Panc1 (cell line): ENCODE data around the gene ADK. TPM values are rescaled to one million over a fixed set of nuclear protein-coding genes. Genes with fewer than 3 reads are reported as not detected.
A peak's percentile ranks its signal among the peaks of the same experiment; 100 is the strongest.

Source experiments
- ATAC-seq: fragments of 200-7000 bp; cut with Tn5 transposase; 2 replicates; pipeline ENCODE4 v1.9.1; 2020; ENCODE audit warnings: mild to moderate bottlenecking, moderate library complexity
- BruUV-seq: library from RNA; stranded (reverse); fragments of 400-500 nt; replicated peaks from 2 replicates; lab custom pipeline; 2021; lab: Mats Ljungman, UMichigan
- CTCF ChIA-PET: fragments of 300-600 bp; sonication (Branson Sonifier 250); formaldehyde crosslinking; loops from one replicate; lab custom pipeline; 2022; ENCODE audit warnings: antibody characterized with exemption; lab: Charles Lee
- POLR2A ChIA-PET: fragments of 300-600 bp; sonication (Branson Sonifier 250); formaldehyde crosslinking; loops from one replicate; lab custom pipeline; 2022; ENCODE audit warnings: antibody characterized with exemption; lab: Charles Lee
- DNase-seq: peaks from one replicate; pipeline ENCODE4 v3.0.0-alpha.2; 2010; ENCODE audit warnings: low read depth, low spot score
- H3K27ac ChIP-seq: 2 replicates; pipeline ENCODE4 v1.5.1; 2011; ENCODE audit warnings: mild to moderate bottlenecking, low read length, inconsistent platforms
- H3K27me3 ChIP-seq: fragments of 200-500 bp; sonication (Bioruptor generic); 2 replicates; pipeline ENCODE4 v1.6.0; 2014; ENCODE audit warnings: low read length, inconsistent platforms; ENCODE audit not compliant: control insufficient read depth, insufficient read depth
- H3K36me3 ChIP-seq: fragments of 200-500 bp; sonication (Bioruptor generic); 2 replicates; pipeline ENCODE4 v1.5.1; 2014; ENCODE audit warnings: inconsistent platforms, mild to moderate bottlenecking, low read length, moderate library complexity; ENCODE audit not compliant: control insufficient read depth, insufficient read depth
- H3K4me1 ChIP-seq: 2 replicates; pipeline ENCODE4 v1.5.1; 2011; ENCODE audit warnings: inconsistent platforms, mild to moderate bottlenecking, low read length, moderate library complexity; ENCODE audit not compliant: control insufficient read depth, insufficient read depth
- H3K4me3 ChIP-seq, 2 experiments: 2 replicates each; pipeline ENCODE4 v1.5.1; 2011 to 2012; ENCODE audit warnings: low read depth in 2 of 2, low read length in 2 of 2, mild to moderate bottlenecking in 2 of 2, inconsistent platforms in 1 of 2, moderate library complexity in 1 of 2
- H3K9me3 ChIP-seq: fragments of 200-500 bp; sonication (Bioruptor generic); 2 replicates; pipeline ENCODE4 v1.5.1; 2014; ENCODE audit warnings: low read depth, mild to moderate bottlenecking, inconsistent platforms, low read length, moderate library complexity; ENCODE audit not compliant: control insufficient read depth, insufficient read depth
- POLR2AphosphoS5 ChIP-seq: IDR thresholded peaks from 2 replicates; pipeline ENCODE4 v1.6.1; 2012; ENCODE audit warnings: mild to moderate bottlenecking, low read depth, low read length, moderate library complexity
- SIN3A ChIP-seq: IDR thresholded peaks from 2 replicates; pipeline ENCODE4 v1.6.1; 2012; ENCODE audit warnings: low read depth, mild to moderate bottlenecking, low read length, moderate library complexity, borderline replicate concordance; ENCODE audit not compliant: insufficient read depth
- TCF7L2 ChIP-seq: IDR thresholded peaks from 2 replicates; pipeline ENCODE4 v1.6.1; 2011; ENCODE audit warnings: mild to moderate bottlenecking, low read depth, low read length, inconsistent platforms
- in situ Hi-C: cut with HindIII; loops from 2 replicates; pipeline ENCODE4 v1.10.0; 2016; ENCODE audit warnings: low sequenced_read_pairs, low pct_unique_long_range_greater_than_20kb
- intact Hi-C: fragments of 100-400 bp; cut with micrococcal nuclease; formaldehyde crosslinking; loops from one replicate; pipeline ENCODE4 v1.10.0; 2022; ENCODE audit not compliant: unreplicated experiment
- total RNA-seq: library from RNA; stranded (reverse); gene quantifications from one replicate; pipeline ENCODE4 v1.2.1, GENCODE V29; 2021; ENCODE audit not compliant: unreplicated experiment
- TF ChIP-seq, protein P1 (sequence below), 2 experiments: IDR thresholded peaks; 2 replicates each; pipeline ENCODE4 v1.6.1; 2011 to 2012; ENCODE audit warnings: low read depth in 2 of 2, control low read depth in 1 of 2, low read length in 1 of 2, mild to moderate bottlenecking in 1 of 2, moderate library complexity in 1 of 2; ENCODE audit not compliant: insufficient read depth in 1 of 2
- TF ChIP-seq, protein P2 (sequence below): fragments of 450-650 bp; IDR thresholded peaks from 2 replicates; pipeline ENCODE4 v1.5.1; 2017; ENCODE audit warnings: mild to moderate bottlenecking

The ADK gene
- total RNA-seq, 1 experiment from 2014 or later = 64.5 TPM

DNA sequence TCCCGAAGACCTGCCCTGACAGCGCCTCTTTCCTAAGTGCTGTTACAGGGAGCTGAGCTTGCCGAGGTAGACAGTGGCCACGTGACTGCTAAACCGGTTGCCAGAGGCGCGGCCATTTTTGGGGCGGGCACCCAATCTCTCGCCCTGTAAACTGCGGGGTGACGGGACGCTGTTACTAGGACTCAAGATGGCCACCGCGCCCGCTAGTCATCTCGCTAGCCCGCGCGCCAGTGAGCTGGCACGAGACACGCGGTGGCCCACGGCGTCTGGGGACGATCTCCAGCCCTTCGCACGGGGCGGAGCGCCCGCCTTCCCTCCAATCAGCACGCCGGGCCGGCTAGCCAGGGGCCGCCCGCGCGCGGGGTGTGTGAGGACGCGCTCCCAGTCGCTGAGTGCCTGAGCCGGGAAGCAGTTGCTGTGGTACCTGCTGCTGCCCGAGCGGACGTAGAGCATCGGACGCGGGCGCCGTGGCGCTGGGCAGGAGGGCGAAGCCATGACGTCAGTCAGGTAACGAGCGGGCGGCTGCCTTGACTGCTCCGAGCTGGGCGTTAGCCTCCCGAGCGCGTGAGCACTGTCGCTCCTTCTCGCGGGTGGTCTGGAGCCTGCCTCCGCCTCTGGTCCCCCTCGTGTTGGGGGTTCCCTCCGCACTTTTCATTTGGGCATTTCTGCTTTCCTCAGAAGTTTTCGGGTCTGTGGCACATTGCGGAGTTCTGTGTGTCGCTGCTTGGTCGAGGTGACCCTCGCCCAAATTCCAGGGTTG, 25.5 kb downstream of the ADK start:
- H3K36me3 ChIP-seq = no peaks in the 10 kb centered on the region
- peaks cover 43% of the 10 kb centered on the region for H3K4me1 ChIP-seq
- ChIA-PET POLR2A (interaction anchor here (0.5 to 1.7 kb wide), 4 partner anchors 14 to 54 kb away, joined by 3 to 9 read pairs (median 4); partner anchors contain the start of gene AP3M1), CTCF (no interaction called here)
- H3K27me3 ChIP-seq = no peaks in the 10 kb centered on the region
- BruUV-seq = no TSS peak
- peak; percentile 81 for DNase-seq
- peak overlapping the region; percentile 99 for H3K27ac ChIP-seq
- peak overlapping the region; percentile 94 to 98 for H3K4me3 ChIP-seq
- TF ChIP-seq, protein P1, sequence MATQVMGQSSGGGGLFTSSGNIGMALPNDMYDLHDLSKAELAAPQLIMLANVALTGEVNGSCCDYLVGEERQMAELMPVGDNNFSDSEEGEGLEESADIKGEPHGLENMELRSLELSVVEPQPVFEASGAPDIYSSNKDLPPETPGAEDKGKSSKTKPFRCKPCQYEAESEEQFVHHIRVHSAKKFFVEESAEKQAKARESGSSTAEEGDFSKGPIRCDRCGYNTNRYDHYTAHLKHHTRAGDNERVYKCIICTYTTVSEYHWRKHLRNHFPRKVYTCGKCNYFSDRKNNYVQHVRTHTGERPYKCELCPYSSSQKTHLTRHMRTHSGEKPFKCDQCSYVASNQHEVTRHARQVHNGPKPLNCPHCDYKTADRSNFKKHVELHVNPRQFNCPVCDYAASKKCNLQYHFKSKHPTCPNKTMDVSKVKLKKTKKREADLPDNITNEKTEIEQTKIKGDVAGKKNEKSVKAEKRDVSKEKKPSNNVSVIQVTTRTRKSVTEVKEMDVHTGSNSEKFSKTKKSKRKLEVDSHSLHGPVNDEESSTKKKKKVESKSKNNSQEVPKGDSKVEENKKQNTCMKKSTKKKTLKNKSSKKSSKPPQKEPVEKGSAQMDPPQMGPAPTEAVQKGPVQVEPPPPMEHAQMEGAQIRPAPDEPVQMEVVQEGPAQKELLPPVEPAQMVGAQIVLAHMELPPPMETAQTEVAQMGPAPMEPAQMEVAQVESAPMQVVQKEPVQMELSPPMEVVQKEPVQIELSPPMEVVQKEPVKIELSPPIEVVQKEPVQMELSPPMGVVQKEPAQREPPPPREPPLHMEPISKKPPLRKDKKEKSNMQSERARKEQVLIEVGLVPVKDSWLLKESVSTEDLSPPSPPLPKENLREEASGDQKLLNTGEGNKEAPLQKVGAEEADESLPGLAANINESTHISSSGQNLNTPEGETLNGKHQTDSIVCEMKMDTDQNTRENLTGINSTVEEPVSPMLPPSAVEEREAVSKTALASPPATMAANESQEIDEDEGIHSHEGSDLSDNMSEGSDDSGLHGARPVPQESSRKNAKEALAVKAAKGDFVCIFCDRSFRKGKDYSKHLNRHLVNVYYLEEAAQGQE (IDR thresholded peaks at IDR 0.05; ENCODE audit: insufficient read depth in 1 of 2, low read depth in 2 of 2, low read length in 1 of 2) = no peak; a peak in 2 of 4 replicates
- TF ChIP-seq SIN3A = peak; percentile 90; the same call in 1 of the 2 replicates
- TF ChIP-seq POLR2AphosphoS5 = peak; percentile 87
- peak; percentile 99 for ATAC-seq
- in situ Hi-C loops (no loop called here), intact Hi-C loops (no loop called here)
- H3K9me3 ChIP-seq = no peaks in the 10 kb centered on the region

DNA sequence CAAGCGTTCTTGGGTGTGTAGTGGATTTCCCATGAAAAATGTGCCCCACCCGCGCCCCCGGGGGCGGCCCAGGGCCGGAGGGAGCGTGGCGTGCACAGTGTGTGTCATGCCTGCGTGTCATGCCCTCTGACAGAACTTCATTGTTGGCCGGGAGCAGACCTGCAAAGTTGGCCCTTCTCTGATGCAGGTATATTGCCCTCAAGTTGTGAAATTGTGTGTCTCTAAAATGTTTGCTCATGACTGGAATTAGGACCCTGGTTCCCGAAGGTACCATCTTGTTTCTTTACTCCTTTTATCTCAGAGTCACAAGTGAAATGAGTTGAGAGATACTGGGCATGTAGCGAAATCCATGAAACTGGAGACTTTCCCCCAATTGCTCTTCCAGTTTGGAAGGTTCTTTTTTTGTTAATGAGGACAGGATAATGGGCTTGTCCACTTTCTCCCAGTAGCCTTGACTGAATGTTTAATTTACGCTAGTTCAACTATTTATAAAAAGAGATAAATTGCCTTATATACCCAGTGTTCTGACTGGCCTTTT, 26.2 kb downstream of the ADK start:
- CTCF ChIA-PET = no interaction called here
- in situ Hi-C loops (no loop called here), intact Hi-C loops (no loop called here)
- TF ChIP-seq SIN3A = no peak
- no peak for TF ChIP-seq TCF7L2
- TF ChIP-seq, protein P1 (IDR thresholded peaks at IDR 0.05; ENCODE audit: insufficient read depth in 1 of 2, low read depth in 2 of 2, low read length in 1 of 2) = no peak
- TF ChIP-seq, protein P2, sequence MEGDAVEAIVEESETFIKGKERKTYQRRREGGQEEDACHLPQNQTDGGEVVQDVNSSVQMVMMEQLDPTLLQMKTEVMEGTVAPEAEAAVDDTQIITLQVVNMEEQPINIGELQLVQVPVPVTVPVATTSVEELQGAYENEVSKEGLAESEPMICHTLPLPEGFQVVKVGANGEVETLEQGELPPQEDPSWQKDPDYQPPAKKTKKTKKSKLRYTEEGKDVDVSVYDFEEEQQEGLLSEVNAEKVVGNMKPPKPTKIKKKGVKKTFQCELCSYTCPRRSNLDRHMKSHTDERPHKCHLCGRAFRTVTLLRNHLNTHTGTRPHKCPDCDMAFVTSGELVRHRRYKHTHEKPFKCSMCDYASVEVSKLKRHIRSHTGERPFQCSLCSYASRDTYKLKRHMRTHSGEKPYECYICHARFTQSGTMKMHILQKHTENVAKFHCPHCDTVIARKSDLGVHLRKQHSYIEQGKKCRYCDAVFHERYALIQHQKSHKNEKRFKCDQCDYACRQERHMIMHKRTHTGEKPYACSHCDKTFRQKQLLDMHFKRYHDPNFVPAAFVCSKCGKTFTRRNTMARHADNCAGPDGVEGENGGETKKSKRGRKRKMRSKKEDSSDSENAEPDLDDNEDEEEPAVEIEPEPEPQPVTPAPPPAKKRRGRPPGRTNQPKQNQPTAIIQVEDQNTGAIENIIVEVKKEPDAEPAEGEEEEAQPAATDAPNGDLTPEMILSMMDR = no peak
- no peak for TF ChIP-seq POLR2AphosphoS5
- H3K36me3 ChIP-seq = no peaks in the 10 kb centered on the region
- peak; percentile 20 for DNase-seq
- peak; percentile 37 for ATAC-seq
- peak overlapping the region; percentile 94 to 98 for H3K4me3 ChIP-seq
- H3K27ac ChIP-seq = peak overlapping the region; percentile 99
- H3K27me3 ChIP-seq = no peaks in the 10 kb centered on the region
- H3K4me1 ChIP-seq = peaks cover 46% of the 10 kb centered on the region
- POLR2A ChIA-PET = interaction anchor here (1.7 kb wide), 1 partner anchor 13 kb away, joined by 6 read pairs; no protein-coding TSS in a partner anchor
- BruUV-seq = TSS peak; percentile 76
- no peaks in the 10 kb centered on the region for H3K9me3 ChIP-seq
